Measurements from ENCODE around the gene TMEM170A. TPM values are rescaled to one million over a fixed set of nuclear protein-coding genes. Genes with fewer than 3 reads are reported as not detected.

TMEM170A gene
- total and polyA plus RNA-seq, 2 experiments from 2014 or later = 21.1 to 43.6 TPM

DNA sequence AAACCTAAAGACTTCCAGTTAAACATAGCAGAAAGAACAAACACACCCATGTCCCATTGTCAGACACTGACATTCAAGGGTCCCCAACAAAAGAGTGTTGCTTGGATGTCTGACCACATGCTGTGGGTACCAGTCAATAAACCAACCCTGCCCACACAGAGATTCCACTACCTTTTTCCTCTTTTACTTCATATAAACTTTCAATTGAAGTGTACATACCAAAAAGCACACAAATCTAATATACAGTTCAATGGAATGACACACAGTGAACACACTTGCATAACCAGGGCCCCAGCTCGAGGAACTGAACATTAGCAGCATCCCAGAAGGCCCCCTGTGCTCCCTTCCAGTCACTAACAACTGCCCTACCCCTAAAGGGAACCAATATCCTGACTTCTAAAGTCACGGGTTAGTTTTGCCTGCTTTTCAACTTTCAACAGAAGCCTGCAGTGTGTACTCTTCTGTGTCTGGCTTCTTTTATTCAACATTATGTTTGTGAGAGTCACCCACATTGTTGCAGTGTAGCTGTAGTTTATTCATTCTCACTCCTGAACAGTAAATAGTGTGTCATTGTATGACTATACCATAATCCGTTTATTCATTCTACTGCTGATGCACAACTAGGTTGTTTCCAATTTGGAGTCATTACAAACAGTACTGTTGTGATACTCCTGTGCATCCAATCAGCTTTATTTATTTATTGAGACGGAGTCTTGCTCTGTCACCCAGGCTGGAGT lies 49.2 kb downstream of the TMEM170A start:
- Histone ChIP-seq H3K9me3 (ENCODE audit: low read depth) (no peaks in the 10 kb centered on the region), H3K4me1 (ENCODE audit: insufficient read depth) (no peaks in the 10 kb centered on the region), H3K9me2 (replicated peaks; ENCODE audit: insufficient read depth) (no peaks in the 10 kb centered on the region), H4K20me1 (ENCODE audit: insufficient read depth, poor library complexity, severe bottlenecking) (peaks cover 3% of the 10 kb centered on the region), H3K4me3 (no peak overlapping the region), H3K27me3 (no peaks in the 10 kb centered on the region), H3K36me3 (replicated peaks; ENCODE audit: insufficient read depth, low read depth) (no peaks in the 10 kb centered on the region), H3K79me2 (peaks cover 67% of the 10 kb centered on the region), H3K4me2 (no peak overlapping the region), H3K27ac (no peak overlapping the region), H2AFZ (no peak overlapping the region)
- 78% methylated on average over 4 of the region's 4 CpGs for WGBS (ENCODE audit: low lambda C conversion rate, missing lambda C conversion rate)
- no peak for DNase-seq (ENCODE audit: low spot score)
- no peak for TF ChIP-seq EZH2 (IDR thresholded peaks at IDR 0.05; ENCODE audit: borderline replicate concordance)
- TF ChIP-seq, protein P1, sequence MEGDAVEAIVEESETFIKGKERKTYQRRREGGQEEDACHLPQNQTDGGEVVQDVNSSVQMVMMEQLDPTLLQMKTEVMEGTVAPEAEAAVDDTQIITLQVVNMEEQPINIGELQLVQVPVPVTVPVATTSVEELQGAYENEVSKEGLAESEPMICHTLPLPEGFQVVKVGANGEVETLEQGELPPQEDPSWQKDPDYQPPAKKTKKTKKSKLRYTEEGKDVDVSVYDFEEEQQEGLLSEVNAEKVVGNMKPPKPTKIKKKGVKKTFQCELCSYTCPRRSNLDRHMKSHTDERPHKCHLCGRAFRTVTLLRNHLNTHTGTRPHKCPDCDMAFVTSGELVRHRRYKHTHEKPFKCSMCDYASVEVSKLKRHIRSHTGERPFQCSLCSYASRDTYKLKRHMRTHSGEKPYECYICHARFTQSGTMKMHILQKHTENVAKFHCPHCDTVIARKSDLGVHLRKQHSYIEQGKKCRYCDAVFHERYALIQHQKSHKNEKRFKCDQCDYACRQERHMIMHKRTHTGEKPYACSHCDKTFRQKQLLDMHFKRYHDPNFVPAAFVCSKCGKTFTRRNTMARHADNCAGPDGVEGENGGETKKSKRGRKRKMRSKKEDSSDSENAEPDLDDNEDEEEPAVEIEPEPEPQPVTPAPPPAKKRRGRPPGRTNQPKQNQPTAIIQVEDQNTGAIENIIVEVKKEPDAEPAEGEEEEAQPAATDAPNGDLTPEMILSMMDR (IDR thresholded peaks at IDR 0.05; ENCODE audit: poor library complexity) = no peak

DNA sequence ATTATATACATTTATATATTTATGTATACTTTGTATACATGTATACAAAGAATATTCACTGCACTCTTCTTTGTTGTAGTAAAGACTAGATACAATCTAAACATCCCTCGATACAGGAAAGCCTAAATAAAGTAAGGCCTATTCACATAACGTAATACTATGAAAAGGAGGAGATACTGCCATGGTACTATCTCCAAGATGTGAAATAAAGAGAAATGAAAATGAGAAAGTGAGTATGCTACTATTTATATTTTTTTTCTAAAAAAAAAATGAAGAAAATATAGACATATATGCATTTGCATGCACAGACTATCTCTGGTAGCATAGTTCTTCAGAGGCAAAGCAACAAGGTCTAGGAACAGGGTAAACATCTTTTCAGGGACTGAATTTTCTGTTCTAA lies 50.5 kb downstream of the TMEM170A start:
- TF ChIP-seq EZH2 (IDR thresholded peaks at IDR 0.05; ENCODE audit: borderline replicate concordance) = no peak
- TF ChIP-seq, protein P1 (IDR thresholded peaks at IDR 0.05; ENCODE audit: poor library complexity) = no peak
- TF ChIP-seq EZH2phosphoT487 (IDR thresholded peaks at IDR 0.05; ENCODE audit: low read depth, severe bottlenecking, unreplicated experiment) = no peak
- H3K9me3 ChIP-seq (ENCODE audit: low read depth) = no peaks in the 10 kb centered on the region
- H3K36me3 ChIP-seq (replicated peaks; ENCODE audit: insufficient read depth, low read depth) = no peaks in the 10 kb centered on the region
- no peak overlapping the region for H3K27ac ChIP-seq
- no peak overlapping the region for H2AFZ ChIP-seq
- H3K79me2 ChIP-seq = peaks cover 53% of the 10 kb centered on the region
- H3K4me3 ChIP-seq = no peak overlapping the region
- H3K4me1 ChIP-seq (ENCODE audit: insufficient read depth) = no peaks in the 10 kb centered on the region
- no peak overlapping the region for H3K4me2 ChIP-seq
- no peak for DNase-seq (ENCODE audit: low spot score)
- H3K27me3 ChIP-seq = no peaks in the 10 kb centered on the region
- peaks cover 3% of the 10 kb centered on the region for H4K20me1 ChIP-seq (ENCODE audit: insufficient read depth, poor library complexity, severe bottlenecking)
- H3K9me2 ChIP-seq (replicated peaks; ENCODE audit: insufficient read depth) = no peaks in the 10 kb centered on the region
- 90% methylated on average over 2 of the region's 2 CpGs for WGBS (ENCODE audit: low lambda C conversion rate, missing lambda C conversion rate)

DNA sequence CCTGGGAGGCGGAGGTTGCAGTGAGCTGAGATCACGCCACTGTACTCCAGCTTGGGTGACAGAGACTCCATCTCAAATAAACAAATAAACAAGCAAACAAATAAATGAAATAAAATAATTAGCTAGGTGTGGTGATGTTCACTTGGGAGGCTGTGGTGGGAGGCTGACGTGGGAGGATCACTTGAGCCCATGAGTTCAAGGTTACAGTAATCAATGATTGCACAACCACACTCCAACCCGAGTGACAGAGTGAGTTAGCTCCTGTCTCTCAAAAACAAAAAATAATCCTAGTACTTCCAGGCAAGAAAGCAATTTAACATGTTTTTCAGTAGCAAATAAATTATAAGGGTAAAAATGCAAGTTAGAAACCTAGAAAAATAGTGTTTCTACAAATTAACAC lies 57.5 kb downstream of the TMEM170A start:
- Histone ChIP-seq H3K27ac (no peak overlapping the region), H4K20me1 (ENCODE audit: insufficient read depth, poor library complexity, severe bottlenecking) (no peaks in the 10 kb centered on the region), H3K4me2 (no peak overlapping the region), H3K9me3 (ENCODE audit: low read depth) (no peaks in the 10 kb centered on the region), H3K79me2 (no peaks in the 10 kb centered on the region), H2AFZ (no peak overlapping the region), H3K4me3 (no peak overlapping the region), H3K4me1 (ENCODE audit: insufficient read depth) (no peaks in the 10 kb centered on the region), H3K27me3 (no peaks in the 10 kb centered on the region), H3K9me2 (replicated peaks; ENCODE audit: insufficient read depth) (no peaks in the 10 kb centered on the region), H3K36me3 (replicated peaks; ENCODE audit: insufficient read depth, low read depth) (no peaks in the 10 kb centered on the region)
- DNase-seq (ENCODE audit: low spot score) = no peak
- 89% methylated on average over 4 of the region's 4 CpGs for WGBS (ENCODE audit: low lambda C conversion rate, missing lambda C conversion rate)
- TF ChIP-seq, protein P1 (IDR thresholded peaks at IDR 0.05; ENCODE audit: poor library complexity) = no peak
- TF ChIP-seq EZH2phosphoT487 (IDR thresholded peaks at IDR 0.05; ENCODE audit: low read depth, severe bottlenecking, unreplicated experiment) (no peak), EZH2 (IDR thresholded peaks at IDR 0.05; ENCODE audit: borderline replicate concordance) (no peak)
